Measurements from ENCODE around the gene AGPAT1. TPM values are rescaled to one million over a fixed set of nuclear protein-coding genes. Genes with fewer than 3 reads are reported as not detected.

AGPAT1 gene
- total and polyA plus RNA-seq, 10 of the 15 experiments (the other 5 are each of a cell fraction or from before 2014, with no cell fraction given) = 13.9 to 39.5 (median 24.7) TPM

GRCh38 chr6:32153564-32154513, 22.0 kb downstream of the AGPAT1 start, which contains the start of gene PPT2 (continued):
- TF ChIP-seq ATF3 (IDR thresholded peaks at IDR 0.05; ENCODE audit: borderline replicate concordance, extremely low read depth, low read depth, low read length) (0 out of 2 replicates have a peak, but pooled peaks have one; percentile 44), POU2F2 (IDR thresholded peaks at IDR 0.05; ENCODE audit: borderline replicate concordance, low read depth, low read length) (no peak), CREB1 (IDR thresholded peaks at IDR 0.05; ENCODE audit: low read depth) (peak; percentile 97), CHD2 (IDR thresholded peaks at IDR 0.05; ENCODE audit: borderline replicate concordance, low read depth, low read length) (peak; percentile 95), CTCF (IDR thresholded peaks at IDR 0.05 in 2 of 3, conservative IDR thresholded peaks at IDR 0.05 in 1 of 3; ENCODE audit: control insufficient read depth in 2 of 3, extremely low read depth in 1 of 3, insufficient read depth in 1 of 3, low read depth in 3 of 3, low read length in 3 of 3) (no peak), RUNX3 (IDR thresholded peaks at IDR 0.05; ENCODE audit: low read length) (peak; percentile 43; the same call in 1 of the 2 replicates), E2F4 (IDR thresholded peaks at IDR 0.05; ENCODE audit: low read depth, low read length) (no peak), SMC3 (IDR thresholded peaks at IDR 0.05; ENCODE audit: borderline replicate concordance, low read length) (0 out of 2 replicates have a peak, but pooled peaks have one; percentile 8), SIX5 (IDR thresholded peaks at IDR 0.05; ENCODE audit: low read depth, low read length, severe bottlenecking) (no peak), SMAD1 (IDR thresholded peaks at IDR 0.05; ENCODE audit: low read depth, partially characterized antibody) (no peak), SREBF1 (IDR thresholded peaks at IDR 0.05; ENCODE audit: low read length) (peak; percentile 85), IKZF2 (IDR thresholded peaks at IDR 0.05) (peak; percentile 23 to 51; a peak in 2 of 4 replicates), MAX (IDR thresholded peaks at IDR 0.05; ENCODE audit: low read depth, low read length) (0 out of 2 replicates have a peak, but pooled peaks have one; percentile 22), TBL1XR1 (IDR thresholded peaks at IDR 0.05; ENCODE audit: low read depth, low read length) (no peak), SIN3A (IDR thresholded peaks at IDR 0.05; ENCODE audit: low read depth, low read length) (peak; percentile 78), E4F1 (IDR thresholded peaks at IDR 0.05; ENCODE audit: borderline replicate concordance, partially characterized antibody) (no peak), EP300 (IDR thresholded peaks at IDR 0.05; ENCODE audit: borderline replicate concordance in 1 of 2, control insufficient read depth in 1 of 2, low read depth in 2 of 2, low read length in 2 of 2) (no peak), PAX5 (IDR thresholded peaks at IDR 0.05; ENCODE audit: borderline replicate concordance, low read depth, low read length) (no peak), CHD4 (IDR thresholded peaks at IDR 0.05) (no peak), SMAD5 (IDR thresholded peaks at IDR 0.05; ENCODE audit: low read depth) (no peak)

All from GM12878 (cell line).